ENCODE data around the gene SPATA6L. TPM values are rescaled to one million over a fixed set of nuclear protein-coding genes. Genes with fewer than 3 reads are reported as not detected.

The SPATA6L gene
- total and polyA plus RNA-seq, 2 of the 13 experiments (the other 11 are each of a cell fraction or from before 2014, with no cell fraction given), result 1.1 to 1.9 TPM

DNA sequence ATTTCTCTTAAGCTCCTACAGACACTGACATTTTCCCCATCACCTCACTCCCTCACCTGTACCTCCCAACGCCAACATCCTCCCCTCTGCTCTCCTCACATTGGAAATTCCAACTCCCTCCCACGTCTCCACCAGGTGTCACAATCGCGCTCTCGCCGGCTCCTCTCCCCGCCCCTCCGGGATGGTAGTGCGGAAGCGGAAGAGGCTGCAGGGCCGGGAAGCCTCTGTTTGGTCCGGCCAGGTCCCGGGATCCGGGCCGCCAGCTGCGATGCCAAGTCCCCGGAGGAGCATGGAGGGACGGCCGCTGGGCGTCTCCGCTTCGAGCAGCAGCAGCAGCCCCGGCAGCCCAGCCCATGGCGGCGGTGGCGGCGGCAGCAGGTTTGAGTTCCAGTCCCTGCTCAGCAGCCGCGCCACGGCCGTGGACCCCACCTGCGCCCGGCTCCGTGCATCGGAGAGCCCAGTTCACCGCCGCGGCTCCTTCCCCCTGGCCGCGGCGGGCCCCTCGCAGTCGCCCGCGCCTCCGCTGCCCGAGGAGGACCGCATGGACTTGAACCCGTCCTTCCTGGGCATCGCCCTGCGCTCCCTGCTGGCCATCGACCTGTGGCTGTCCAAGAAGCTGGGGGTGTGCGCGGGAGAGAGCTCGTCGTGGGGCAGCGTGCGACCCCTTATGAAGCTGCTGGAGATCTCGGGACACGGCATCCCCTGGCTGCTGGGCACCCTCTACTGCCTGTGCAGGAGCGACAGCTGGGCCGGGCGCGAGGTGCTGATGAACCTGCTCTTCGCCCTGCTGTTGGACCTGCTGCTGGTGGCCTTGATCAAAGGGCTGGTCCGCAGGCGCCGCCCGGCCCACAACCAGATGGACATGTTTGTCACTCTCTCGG lies 3.9 kb downstream of the SPATA6L start, which contains the start of gene PLPP6 (continued):
- TF ChIP-seq, protein P1, sequence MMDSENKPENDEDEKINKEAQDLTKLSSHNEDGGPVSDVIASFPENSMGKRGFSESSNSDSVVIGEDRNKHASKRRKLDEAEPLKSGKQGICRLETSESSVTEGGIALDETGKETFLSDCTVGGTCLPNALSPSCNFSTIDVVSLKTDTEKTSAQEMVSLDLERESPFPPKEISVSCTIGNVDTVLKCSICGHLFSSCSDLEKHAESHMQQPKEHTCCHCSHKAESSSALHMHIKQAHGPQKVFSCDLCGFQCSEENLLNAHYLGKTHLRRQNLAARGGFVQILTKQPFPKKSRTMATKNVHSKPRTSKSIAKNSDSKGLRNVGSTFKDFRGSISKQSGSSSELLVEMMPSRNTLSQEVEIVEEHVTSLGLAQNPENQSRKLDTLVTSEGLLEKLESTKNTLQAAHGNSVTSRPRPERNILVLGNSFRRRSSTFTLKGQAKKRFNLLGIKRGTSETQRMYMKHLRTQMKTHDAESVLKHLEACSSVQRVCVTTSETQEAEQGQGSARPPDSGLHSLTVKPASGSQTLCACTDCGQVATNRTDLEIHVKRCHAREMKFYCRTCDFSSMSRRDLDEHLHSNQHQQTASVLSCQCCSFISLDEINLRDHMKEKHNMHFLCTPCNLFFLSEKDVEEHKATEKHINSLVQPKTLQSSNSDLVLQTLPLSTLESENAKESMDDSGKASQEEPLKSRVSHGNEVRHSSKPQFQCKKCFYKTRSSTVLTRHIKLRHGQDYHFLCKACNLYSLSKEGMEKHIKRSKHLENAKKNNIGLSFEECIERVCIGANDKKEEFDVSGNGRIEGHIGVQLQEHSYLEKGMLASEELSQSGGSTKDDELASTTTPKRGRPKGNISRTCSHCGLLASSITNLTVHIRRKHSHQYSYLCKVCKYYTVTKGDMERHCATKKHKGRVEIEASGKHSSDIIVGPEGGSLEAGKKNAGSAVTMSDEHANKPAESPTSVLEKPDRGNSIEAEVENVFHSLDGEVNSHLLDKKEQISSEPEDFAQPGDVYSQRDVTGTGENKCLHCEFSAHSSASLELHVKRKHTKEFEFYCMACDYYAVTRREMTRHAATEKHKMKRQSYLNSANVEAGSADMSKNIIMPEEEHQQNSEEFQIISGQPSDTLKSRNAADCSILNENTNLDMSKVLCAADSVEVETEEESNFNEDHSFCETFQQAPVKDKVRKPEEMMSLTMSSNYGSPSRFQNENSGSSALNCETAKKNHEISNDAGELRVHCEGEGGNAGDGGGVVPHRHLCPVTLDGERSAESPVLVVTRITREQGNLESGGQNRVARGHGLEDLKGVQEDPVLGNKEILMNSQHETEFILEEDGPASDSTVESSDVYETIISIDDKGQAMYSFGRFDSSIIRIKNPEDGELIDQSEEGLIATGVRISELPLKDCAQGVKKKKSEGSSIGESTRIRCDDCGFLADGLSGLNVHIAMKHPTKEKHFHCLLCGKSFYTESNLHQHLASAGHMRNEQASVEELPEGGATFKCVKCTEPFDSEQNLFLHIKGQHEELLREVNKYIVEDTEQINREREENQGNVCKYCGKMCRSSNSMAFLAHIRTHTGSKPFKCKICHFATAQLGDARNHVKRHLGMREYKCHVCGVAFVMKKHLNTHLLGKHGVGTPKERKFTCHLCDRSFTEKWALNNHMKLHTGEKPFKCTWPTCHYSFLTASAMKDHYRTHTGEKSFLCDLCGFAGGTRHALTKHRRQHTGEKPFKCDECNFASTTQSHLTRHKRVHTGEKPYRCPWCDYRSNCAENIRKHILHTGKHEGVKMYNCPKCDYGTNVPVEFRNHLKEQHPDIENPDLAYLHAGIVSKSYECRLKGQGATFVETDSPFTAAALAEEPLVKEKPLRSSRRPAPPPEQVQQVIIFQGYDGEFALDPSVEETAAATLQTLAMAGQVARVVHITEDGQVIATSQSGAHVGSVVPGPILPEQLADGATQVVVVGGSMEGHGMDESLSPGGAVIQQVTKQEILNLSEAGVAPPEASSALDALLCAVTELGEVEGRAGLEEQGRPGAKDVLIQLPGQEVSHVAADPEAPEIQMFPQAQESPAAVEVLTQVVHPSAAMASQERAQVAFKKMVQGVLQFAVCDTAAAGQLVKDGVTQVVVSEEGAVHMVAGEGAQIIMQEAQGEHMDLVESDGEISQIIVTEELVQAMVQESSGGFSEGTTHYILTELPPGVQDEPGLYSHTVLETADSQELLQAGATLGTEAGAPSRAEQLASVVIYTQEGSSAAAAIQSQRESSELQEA (CRISPR knock-in tag; IDR thresholded peaks at IDR 0.05; ENCODE audit: not compliant biosample characterization), result peak; percentile 31
- TF ChIP-seq ZNF562 (CRISPR knock-in tag; IDR thresholded peaks at IDR 0.05; ENCODE audit: borderline replicate concordance), result no peak
- peak; percentile 65 for TF ChIP-seq BORCS8-MEF2B (CRISPR knock-in tag; IDR thresholded peaks at IDR 0.05)
- no peak for TF ChIP-seq ZNF577 (CRISPR knock-in tag; IDR thresholded peaks at IDR 0.05; ENCODE audit: borderline replicate concordance, low read depth)
- TF ChIP-seq, protein P2, sequence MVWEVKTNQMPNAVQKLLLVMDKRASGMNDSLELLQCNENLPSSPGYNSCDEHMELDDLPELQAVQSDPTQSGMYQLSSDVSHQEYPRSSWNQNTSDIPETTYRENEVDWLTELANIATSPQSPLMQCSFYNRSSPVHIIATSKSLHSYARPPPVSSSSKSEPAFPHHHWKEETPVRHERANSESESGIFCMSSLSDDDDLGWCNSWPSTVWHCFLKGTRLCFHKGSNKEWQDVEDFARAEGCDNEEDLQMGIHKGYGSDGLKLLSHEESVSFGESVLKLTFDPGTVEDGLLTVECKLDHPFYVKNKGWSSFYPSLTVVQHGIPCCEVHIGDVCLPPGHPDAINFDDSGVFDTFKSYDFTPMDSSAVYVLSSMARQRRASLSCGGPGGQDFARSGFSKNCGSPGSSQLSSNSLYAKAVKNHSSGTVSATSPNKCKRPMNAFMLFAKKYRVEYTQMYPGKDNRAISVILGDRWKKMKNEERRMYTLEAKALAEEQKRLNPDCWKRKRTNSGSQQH (CRISPR knock-in tag; IDR thresholded peaks at IDR 0.05; ENCODE audit: low read depth), result no peak; the same call in 1 of the 2 replicates
- 0 out of 2 replicates have a peak, but pooled peaks have one; percentile 42 for TF ChIP-seq ZNF143 (CRISPR knock-in tag; IDR thresholded peaks at IDR 0.05)
- TF ChIP-seq ZNF557 (CRISPR knock-in tag; IDR thresholded peaks at IDR 0.05), result 0 out of 2 replicates have a peak, but pooled peaks have one; percentile 65
- TF ChIP-seq, protein P3, sequence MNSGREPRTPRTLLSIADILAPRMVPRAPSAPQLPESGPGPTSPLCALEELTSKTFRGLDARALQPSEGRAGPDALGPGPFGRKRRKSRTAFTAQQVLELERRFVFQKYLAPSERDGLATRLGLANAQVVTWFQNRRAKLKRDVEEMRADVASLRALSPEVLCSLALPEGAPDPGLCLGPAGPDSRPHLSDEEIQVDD (CRISPR knock-in tag; IDR thresholded peaks at IDR 0.05; ENCODE audit: borderline replicate concordance), result no peak; the same call in 1 of the 2 replicates
- TF ChIP-seq JDP2 (CRISPR knock-in tag; IDR thresholded peaks at IDR 0.05; ENCODE audit: borderline replicate concordance), result no peak
- peak; percentile 66 for TF ChIP-seq KDM5A (IDR thresholded peaks at IDR 0.05; ENCODE audit: borderline replicate concordance, low read length)
- no peak; the same call in 1 of the 2 replicates for TF ChIP-seq ZFAT (CRISPR knock-in tag; conservative IDR thresholded peaks at IDR 0.05)

Measured in HepG2 (cell line).